PC-9 (cell line): ENCODE results near the gene CD247.

Experiments
- CTCF ChIP-seq: fragments of 200-600 bp; sonication (generic); conservative IDR thresholded peaks from 2 replicates; pipeline ENCODE4 v1.6.1; 2017; ENCODE audit warnings: mixed run types, antibody characterized with exemption, mild to moderate bottlenecking, moderate library complexity
- EZH2 ChIP-seq: fragments of 200-600 bp; sonication (generic); IDR thresholded peaks from 2 replicates; pipeline ENCODE4 v1.8.0; 2017; ENCODE audit warnings: antibody characterized with exemption, low read depth

- TF ChIP-seq EZH2 (no peak), CTCF (no peak)
These were observed 46.8 kb downstream of the CD247 start for GRCh38 chr1:167471568-167471967.
